A549 (cell line): ENCODE results near the gene PTPN14. TPM values are rescaled to one million over a fixed set of nuclear protein-coding genes. Genes with fewer than 3 reads are reported as not detected.
A peak's percentile ranks its signal among the peaks of the same experiment; 100 is the strongest.

Source experiments
- ATAC-seq, 2 experiments: fragments of 200-7000 bp in 1 of 2; fragments of >200 bp in 1 of 2; cut with Nextera tagmentation in 1 of 2; cut with Tn5 transposase in 1 of 2; 3 replicates each; pipeline versions ENCODE4 v1.8.0 to v1.9.1; 2018 to 2020; ENCODE audit warnings: mild to moderate bottlenecking in 1 of 2, moderate library complexity in 1 of 2
- CTCF ChIA-PET: fragments of 300-600 bp; sonication (Branson Sonifier 250); formaldehyde crosslinking; extraction: SDS; loops from one replicate; lab custom pipeline; 2021; ENCODE audit warnings: antibody characterized with exemption, inconsistent platforms; lab: Yijun Ruan, JAX
- POLR2A ChIA-PET: fragments of 350-600 bp; formaldehyde crosslinking; extraction: SDS; loops from one replicate; lab custom pipeline; 2021; ENCODE audit warnings: antibody characterized with exemption, inconsistent platforms; lab: Yijun Ruan, JAX
- DNase-seq, 2 experiments: peaks; one replicate each; pipeline versions ENCODE4 v3.0.0 to v3.0.0-alpha.2; 2011 to 2016; ENCODE audit warnings: low read depth in 1 of 2, low spot score in 1 of 2
- FAIRE-seq: peaks from 2 replicates; lab custom pipeline; 2011; peaks lifted over from hg19 to GRCh38; lab: Jason Lieb, UNC
- H3K27ac ChIP-seq, 2 experiments: fragments of >200 bp; sonication (Bioruptor Twin); formaldehyde crosslinking; 3 replicates each; pipeline ENCODE4 v1.5.1; 2016 to 2017
- H3K4me1 ChIP-seq: fragments of >200 bp; sonication (Bioruptor Twin); formaldehyde crosslinking; 3 replicates; pipeline ENCODE4 v1.6.1; 2016
- H3K4me2 ChIP-seq: fragments of >200 bp; sonication (Bioruptor Twin); formaldehyde crosslinking; 3 replicates; pipeline ENCODE4 v1.6.1; 2016
- H3K4me3 ChIP-seq: fragments of >200 bp; sonication (Bioruptor Twin); formaldehyde crosslinking; 3 replicates; pipeline ENCODE4 v1.5.1; 2016
- H3K9me3 ChIP-seq: fragments of >200 bp; sonication (Bioruptor Twin); formaldehyde crosslinking; 3 replicates; pipeline ENCODE4 v1.6.1; 2016
- BCL3 ChIP-seq: fragments of >200 bp; sonication (Bioruptor Twin); formaldehyde crosslinking; IDR thresholded peaks from 3 replicates; pipeline ENCODE4 v1.6.1; 2016
- CEBPB ChIP-seq, 2 experiments: fragments of >200 bp in 1 of 2; sonication (Bioruptor Twin) in 1 of 2; formaldehyde crosslinking in 1 of 2; IDR thresholded peaks; 2 replicates each; pipeline ENCODE4 v1.6.1; 2012 to 2016
- CHD4 ChIP-seq: fragments of 200-600 bp; sonication (generic); IDR thresholded peaks from 2 replicates; pipeline ENCODE4 v1.6.1; 2016; ENCODE audit warnings: antibody characterized with exemption, mild to moderate bottlenecking, borderline replicate concordance
- EP300 ChIP-seq, 2 experiments: fragments of >200 bp; sonication (Bioruptor Twin); formaldehyde crosslinking; IDR thresholded peaks; 2 replicates in 1 of 2; 3 replicates in 1 of 2; pipeline ENCODE4 v1.6.1; 2016 to 2017
- FOSL2 ChIP-seq, 2 experiments: fragments of 450-650 bp in 1 of 2; fragments of >200 bp in 1 of 2; sonication (Bioruptor Twin) in 1 of 2; formaldehyde crosslinking; IDR thresholded peaks; 2 replicates each; pipeline versions ENCODE4 v1.5.0 to v1.6.1; 2016 to 2020; ENCODE audit warnings: mild to moderate bottlenecking in 1 of 2, moderate library complexity in 1 of 2
- FOXS1 ChIP-seq: fragments of 250-450 bp; sonication (Bioruptor Pico); IDR thresholded peaks from 2 replicates; pipeline ENCODE4 v1.5.0; 2020; ENCODE audit warnings: mild to moderate bottlenecking, moderate library complexity
- GATA3 ChIP-seq: IDR thresholded peaks from 2 replicates; pipeline ENCODE4 v1.6.1; 2012; ENCODE audit warnings: borderline replicate concordance
- HMGXB4 ChIP-seq: fragments of 250-450 bp; sonication (Bioruptor Pico); IDR thresholded peaks from 2 replicates; pipeline ENCODE4 v1.5.0; 2021; ENCODE audit warnings: mild to moderate bottlenecking, moderate library complexity, borderline replicate concordance
- HOXB13 ChIP-seq: fragments of 250-450 bp; sonication (Bioruptor Pico); IDR thresholded peaks from 2 replicates; pipeline ENCODE4 v1.5.0; 2020; ENCODE audit warnings: low read depth, mild to moderate bottlenecking, moderate library complexity
- JUN ChIP-seq, 2 experiments: fragments of >200 bp; sonication (Bioruptor Twin); formaldehyde crosslinking; IDR thresholded peaks; 2 replicates in 1 of 2; 3 replicates in 1 of 2; pipeline ENCODE4 v1.6.1; 2016 to 2017
- MAZ ChIP-seq: fragments of 150-350 bp; IDR thresholded peaks from 2 replicates; pipeline ENCODE4 v1.6.1; 2014; ENCODE audit warnings: antibody characterized with exemption, low read depth, low read length, borderline replicate concordance
- NFE2L2 ChIP-seq: fragments of 150-350 bp; conservative IDR thresholded peaks from 2 replicates; pipeline ENCODE4 v1.6.1; 2014; ENCODE audit warnings: low read length
- RNF2 ChIP-seq: fragments of 200-600 bp; sonication (generic); IDR thresholded peaks from 2 replicates; pipeline ENCODE4 v1.6.1; 2016; ENCODE audit warnings: low read depth, mild to moderate bottlenecking, antibody characterized with exemption, moderate library complexity, borderline replicate concordance
- SREBF2 ChIP-seq: fragments of 450-650 bp; IDR thresholded peaks from 2 replicates; pipeline ENCODE4 v1.6.1; 2014; ENCODE audit warnings: mild to moderate bottlenecking, moderate library complexity
- ZC3H11A ChIP-seq: fragments of 450-650 bp; IDR thresholded peaks from 2 replicates; pipeline ENCODE4 v1.6.1; 2014; ENCODE audit warnings: antibody characterized with exemption, mild to moderate bottlenecking
- ZNF302 ChIP-seq: fragments of 250-450 bp; sonication (Bioruptor Pico); IDR thresholded peaks from 2 replicates; pipeline ENCODE4 v1.9.0; 2021; ENCODE audit warnings: inconsistent platforms, mild to moderate bottlenecking, moderate library complexity
- ZSCAN20 ChIP-seq: fragments of 250-450 bp; sonication (Bioruptor Pico); IDR thresholded peaks from 2 replicates; pipeline ENCODE4 v1.8.0; 2022; ENCODE audit warnings: mild to moderate bottlenecking, moderate library complexity
- WGBS: methylation state at CpG from one replicate; pipeline ENCODE4 v1.1.6; 2017; ENCODE audit errors: missing lambda C conversion rate; 5-methylcytosine and 5-hydroxymethylcytosine counted together
- polyA plus RNA-seq, 4 experiments: library from polyadenylated mRNA; depleted of rRNA in 3 of 4; stranded (reverse); fragments of >200 nt; fragmentation: RNase III in 1 of 4; extraction: RNeasy Plus Mini Kit Qiagen cat#74134 plus additional on column Dnase treatment in 1 of 4; gene quantifications; 2 replicates in 3 of 4; 3 replicates in 1 of 4; pipeline ENCODE4 v1.2.3, GENCODE V29; 2011 to 2017
- TF ChIP-seq, protein P1 (sequence below): IDR thresholded peaks from 2 replicates; pipeline ENCODE4 v1.6.1; 2012

PTPN14 gene
- polyA plus RNA-seq, 2 of the 4 experiments (the other 2 are of a cell fraction), result 9.2 to 10.0 TPM

- Histone ChIP-seq H3K27ac (peak overlapping the region; percentile 56 to 85), H3K4me2 (peak overlapping the region; percentile 93), H3K9me3 (no peaks in the 10 kb centered on the region), H3K4me3 (peak overlapping the region; percentile 30; the same call in 2 of the 3 replicates), H3K4me1 (peaks cover 48% of the 10 kb centered on the region)
- ATAC-seq (peak; percentile 64 to 70), DNase-seq (peak in 1 of 2 experiments; percentile 76), FAIRE-seq (peak; percentile 28)
- CTCF ChIA-PET, result interaction anchor here (0.7 to 1.7 kb wide), 7 partner anchors 12 to 165 kb away, joined by 3 to 5 read pairs (median 3); partner anchors contain the start of gene PTPN14
- WGBS, result 20% methylated on average over 12 of the region's 12 CpGs
- no peak for TF ChIP-seq ZC3H11A
- peak; percentile 70 to 92; a peak in 3 of 4 replicates for TF ChIP-seq CEBPB (IDR thresholded peaks at IDR 0.05)
- TF ChIP-seq GATA3, result peak; percentile 54; the same call in 1 of the 2 replicates
- TF ChIP-seq EP300 (IDR thresholded peaks at IDR 0.05), result peak in 1 of 2 experiments; percentile 56; a peak in 1 of 5 replicates
- no peak for TF ChIP-seq HOXB13 (CRISPR knock-in tag)
- no peak for TF ChIP-seq JUN (IDR thresholded peaks at IDR 0.05)
- TF ChIP-seq FOXS1 (CRISPR knock-in tag), result no peak
- TF ChIP-seq, protein P1, sequence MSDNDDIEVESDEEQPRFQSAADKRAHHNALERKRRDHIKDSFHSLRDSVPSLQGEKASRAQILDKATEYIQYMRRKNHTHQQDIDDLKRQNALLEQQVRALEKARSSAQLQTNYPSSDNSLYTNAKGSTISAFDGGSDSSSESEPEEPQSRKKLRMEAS, result peak; percentile 63
- TF ChIP-seq FOSL2 (IDR thresholded peaks at IDR 0.05), result no peak
- no peak for TF ChIP-seq FOSL2 (CRISPR knock-in tag; IDR thresholded peaks at IDR 0.05)
- POLR2A ChIA-PET, result interaction anchor here (2.5 kb wide), 1 partner anchor 112 kb away, joined by 10 read pairs; the partner anchor contains the start of gene PTPN14
Observed at GRCh38 chr1:214439352-214440119, 111.9 kb downstream of the PTPN14 start.

DNA sequence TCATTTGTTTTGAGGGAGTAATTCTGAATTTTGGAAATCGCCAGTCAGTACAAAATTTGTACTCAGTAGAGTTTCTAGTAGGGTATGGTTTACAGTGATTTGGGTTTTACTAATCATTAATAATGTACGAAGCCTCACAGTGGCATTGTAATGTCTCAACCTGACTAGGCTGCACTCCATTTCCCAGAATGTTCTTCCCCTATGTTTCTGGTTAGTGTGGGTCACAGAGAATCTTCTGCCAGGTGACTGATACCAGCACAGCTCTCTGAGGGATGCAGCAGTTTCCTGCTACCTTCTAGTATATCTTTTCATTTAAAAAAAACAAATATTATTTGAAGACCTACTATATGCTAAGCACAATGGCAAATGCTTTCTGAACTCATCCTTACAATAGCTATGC, 112.9 kb downstream of the PTPN14 start:
- Histone ChIP-seq H3K4me1 (peaks cover 38% of the 10 kb centered on the region), H3K4me2 (peak overlapping the region; percentile 93), H3K27ac (peak overlapping the region; percentile 56 to 85), H3K9me3 (no peaks in the 10 kb centered on the region), H3K4me3 (no peak overlapping the region)
- CTCF ChIA-PET, result interaction anchor here (0.7 to 1.4 kb wide), 4 partner anchors 11 to 166 kb away, joined by 3 read pairs; no protein-coding TSS in a partner anchor
- WGBS, result 77% methylated on average over 2 of the region's 2 CpGs
- FAIRE-seq (no peak), DNase-seq (no peak), ATAC-seq (peak in 1 of 2 experiments; percentile 23; a peak in 2 of 6 replicates)
- POLR2A ChIA-PET, result interaction anchor here (2.5 kb wide), 1 partner anchor 113 kb away, joined by 10 read pairs; the partner anchor contains the start of gene PTPN14
- TF ChIP-seq HMGXB4, result no peak

GRCh38 chr1:214438075-214438474, 113.3 kb downstream of the PTPN14 start:
- TF ChIP-seq NFE2L2 (no peak), SREBF2 (no peak), JUN (IDR thresholded peaks at IDR 0.05) (no peak), RNF2 (no peak), ZSCAN20 (no peak), MAZ (no peak), BCL3 (no peak), ZNF302 (CRISPR knock-in tag) (no peak), CHD4 (no peak)
- peak overlapping the region; percentile 93 for H3K4me2 ChIP-seq
- WGBS, result 81% methylated on average over 6 of the region's 6 CpGs
- CTCF ChIA-PET, result interaction anchor here (1.1 to 1.4 kb wide), 2 partner anchors 10 to 44 kb away, joined by 3 read pairs; no protein-coding TSS in a partner anchor
- H3K4me1 ChIP-seq, result peaks cover 36% of the 10 kb centered on the region
- H3K27ac ChIP-seq, result peak overlapping the region; percentile 56 to 85
- POLR2A ChIA-PET, result interaction anchor here (2.5 kb wide), 1 partner anchor 113 kb away, joined by 10 read pairs; the partner anchor contains the start of gene PTPN14
- DNase-seq, result no peak
- ATAC-seq, result peak in 1 of 2 experiments; percentile 9; a peak in 2 of 6 replicates
- H3K4me3 ChIP-seq, result no peak overlapping the region
- H3K9me3 ChIP-seq, result no peaks in the 10 kb centered on the region
- FAIRE-seq, result no peak
